Measurements from ENCODE around the gene NAA60. TPM values are rescaled to one million over a fixed set of nuclear protein-coding genes. Genes with fewer than 3 reads are reported as not detected.
A peak's percentile ranks its signal among the peaks of the same experiment; 100 is the strongest.

Gene NAA60
- total and polyA plus RNA-seq, 2 of the 13 experiments (the other 11 are each of a cell fraction or from before 2014, with no cell fraction given): 14.7 to 32.0 TPM

- TF ChIP-seq SMARCE1 (IDR thresholded peaks at IDR 0.05; ENCODE audit: borderline replicate concordance) (no peak), ZNF282 (IDR thresholded peaks at IDR 0.05; ENCODE audit: partially characterized antibody) (no peak), ZNF550 (CRISPR knock-in tag; IDR thresholded peaks at IDR 0.05; ENCODE audit: borderline replicate concordance) (no peak), SOX13 (IDR thresholded peaks at IDR 0.05) (no peak; the same call in 1 of the 2 replicates), SOX13 (CRISPR knock-in tag; conservative IDR thresholded peaks at IDR 0.05 in 1 of 2, IDR thresholded peaks at IDR 0.05 in 1 of 2) (no peak), TERF1 (CRISPR knock-in tag; IDR thresholded peaks at IDR 0.05) (no peak), ERF (CRISPR knock-in tag; IDR thresholded peaks at IDR 0.05) (peak; percentile 75), ZNF616 (CRISPR knock-in tag; IDR thresholded peaks at IDR 0.05; ENCODE audit: low read depth) (peak; percentile 81; the same call in 1 of the 2 replicates), ZNF20 (CRISPR knock-in tag; IDR thresholded peaks at IDR 0.05) (no peak), ZNF3 (CRISPR knock-in tag; IDR thresholded peaks at IDR 0.05) (no peak), KDM2A (CRISPR knock-in tag; IDR thresholded peaks at IDR 0.05; ENCODE audit: borderline replicate concordance, low read depth) (peak; percentile 92), IKZF1 (IDR thresholded peaks at IDR 0.05) (no peak), ZNF687 (CRISPR knock-in tag; IDR thresholded peaks at IDR 0.05) (peak; percentile 92), RBM39 (IDR thresholded peaks at IDR 0.05; ENCODE audit: low read depth, low read length, poor library complexity, severe bottlenecking) (peak; percentile 85), ZNF33A (CRISPR knock-in tag; IDR thresholded peaks at IDR 0.05; ENCODE audit: borderline replicate concordance) (no peak), ZC3H13 (CRISPR knock-in tag; IDR thresholded peaks at IDR 0.05) (0 out of 2 replicates have a peak, but pooled peaks have one; percentile 60), AFF4 (CRISPR knock-in tag; IDR thresholded peaks at IDR 0.05) (no peak), TOE1 (CRISPR knock-in tag; IDR thresholded peaks at IDR 0.05) (0 out of 2 replicates have a peak, but pooled peaks have one; percentile 60), ZNF180 (CRISPR knock-in tag; IDR thresholded peaks at IDR 0.05; ENCODE audit: borderline replicate concordance, low read depth) (no peak)
Measured at GRCh38 chr16:3400779-3401688, 42.4 kb upstream of the NAA60 start, which contains the start of the genes ZNF174 and ZSCAN32 (continued).
